HG02798 (cell line): Measurements from ENCODE around the gene TMEM117.
"Not testable (repeated sequence)": the region's sequence is repeated elsewhere in the genome, so short reads cannot be mapped to it uniquely, and the experiment has no call there.

Source experiments
- ATAC-seq: cut with Tn5 transposase; IDR thresholded peaks from one replicate; pipeline ENCODE4 v1.9.1; 2021; ENCODE audit warnings: mild to moderate bottlenecking; ENCODE audit not compliant: unreplicated experiment, poor library complexity

Gene TMEM117

DNA sequence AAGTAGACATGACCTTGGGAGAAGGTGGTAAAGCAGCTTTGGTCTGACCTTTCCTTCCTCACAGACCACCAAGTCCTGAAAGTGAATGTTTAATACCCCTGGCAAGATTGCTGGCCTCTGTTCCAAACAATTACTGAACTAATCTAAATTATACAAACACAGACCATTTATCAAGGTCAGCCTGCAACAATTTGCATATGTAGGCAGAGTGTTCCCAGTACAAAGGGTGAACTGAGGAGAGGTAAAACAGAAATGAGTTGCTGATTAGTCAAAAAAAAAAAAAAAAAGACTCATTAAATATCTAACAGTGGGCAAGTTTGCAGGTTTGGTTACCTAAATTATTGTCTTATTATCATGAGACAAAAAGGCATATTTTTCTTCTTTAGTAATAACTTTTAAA lies 506.5 kb downstream of the TMEM117 start:
- no peak for ATAC-seq

DNA sequence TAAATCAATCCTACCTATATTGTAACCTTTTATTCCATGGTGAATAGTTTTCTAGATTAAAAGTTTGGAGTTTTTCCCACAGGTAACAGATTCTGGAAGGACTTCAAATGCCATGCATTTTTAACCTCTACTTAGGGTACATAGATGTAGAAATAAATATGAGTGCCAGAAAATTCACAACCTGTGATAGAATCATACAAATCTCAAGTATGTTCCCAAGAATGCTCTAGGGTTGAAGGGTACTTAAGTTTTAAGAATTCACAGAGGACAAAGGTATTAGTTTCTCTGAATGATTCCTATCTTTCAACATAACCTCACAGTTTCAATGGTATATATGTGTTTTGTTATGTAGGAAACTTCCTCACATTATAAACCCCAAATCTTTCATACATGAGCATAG lies 511.3 kb downstream of the TMEM117 start:
- no peak for ATAC-seq

DNA sequence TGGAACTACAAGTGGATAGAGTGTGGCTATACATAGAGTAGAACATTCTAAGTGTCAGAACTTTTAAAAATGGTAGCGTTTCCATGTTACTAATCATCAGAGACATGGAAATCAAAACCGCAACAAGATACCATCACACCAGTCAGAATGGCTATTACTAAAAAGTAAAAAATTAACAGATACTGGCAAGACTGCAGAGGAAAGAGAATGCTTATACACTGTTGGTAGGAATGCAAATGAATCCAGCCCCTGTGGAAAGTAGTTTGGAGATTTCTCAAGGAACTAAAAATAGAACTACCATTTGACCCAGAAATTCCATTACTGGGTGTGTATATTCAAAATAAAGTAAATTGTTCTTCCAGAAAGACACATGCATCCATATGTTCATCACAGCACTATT lies 521.6 kb downstream of the TMEM117 start:
- no peak for ATAC-seq

GRCh38 chr12:44358636-44359035 lies 522.8 kb downstream of the TMEM117 start:
- no peak for ATAC-seq

- ATAC-seq, result no peak
Observed at GRCh38 chr12:44362947-44363346, 527.1 kb downstream of the TMEM117 start.

DNA sequence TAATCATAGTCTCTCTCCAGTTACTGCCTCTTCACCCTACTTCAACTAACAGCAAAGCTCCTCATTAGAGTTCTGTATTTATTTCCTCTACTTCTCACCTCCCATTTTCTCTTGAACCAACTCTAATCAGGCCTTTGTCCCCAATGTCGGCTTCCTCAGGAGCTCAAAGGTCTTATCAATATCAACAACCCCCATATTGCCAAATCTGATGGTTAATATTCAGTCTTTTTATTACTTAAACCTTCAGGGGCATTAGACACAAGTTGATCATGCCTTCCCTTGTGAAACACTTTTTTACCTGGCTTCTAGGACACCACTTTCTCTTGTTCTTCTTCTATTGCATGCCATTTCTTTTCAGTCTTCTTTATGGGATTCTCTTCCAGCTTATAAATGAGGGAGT lies 531.3 kb downstream of the TMEM117 start:
- ATAC-seq, result no peak

DNA sequence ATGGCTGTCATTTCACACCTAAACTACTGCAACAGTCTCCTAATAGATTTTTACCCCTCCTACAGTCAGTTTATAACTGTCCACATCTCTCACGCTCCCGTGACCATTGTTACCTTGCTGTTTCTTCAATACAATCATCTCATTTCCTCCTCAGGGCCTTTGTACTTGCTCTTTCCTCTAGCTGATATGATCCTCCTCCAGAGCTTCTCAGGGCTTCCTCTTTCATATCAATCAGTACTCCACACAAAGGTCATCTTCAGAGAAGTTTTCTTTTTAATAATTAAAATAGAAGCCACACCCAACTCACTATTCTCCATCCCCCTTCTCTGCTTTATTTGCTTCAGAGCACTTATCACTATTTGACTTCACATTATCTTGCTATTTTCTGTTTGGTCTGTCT lies 532.0 kb downstream of the TMEM117 start:
- no peak for ATAC-seq

DNA sequence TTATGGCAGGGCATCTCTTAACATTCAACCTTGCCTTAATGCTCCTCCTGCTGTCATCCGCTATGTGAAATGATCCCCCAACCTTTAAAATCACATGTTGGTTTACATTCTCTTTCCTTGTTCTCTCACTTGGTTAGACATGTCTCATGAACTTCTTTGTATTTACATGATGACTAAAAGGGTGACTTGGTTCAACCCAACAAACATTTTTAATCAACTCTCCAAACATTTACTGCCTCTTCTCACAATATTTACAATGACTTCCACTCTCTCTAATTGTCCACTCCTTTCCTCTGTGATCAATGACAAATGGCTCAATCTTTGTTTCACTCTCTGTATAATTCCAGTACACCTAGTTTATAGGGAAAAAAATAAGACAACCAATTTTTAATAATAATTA lies 534.1 kb downstream of the TMEM117 start:
- no peak for ATAC-seq

DNA sequence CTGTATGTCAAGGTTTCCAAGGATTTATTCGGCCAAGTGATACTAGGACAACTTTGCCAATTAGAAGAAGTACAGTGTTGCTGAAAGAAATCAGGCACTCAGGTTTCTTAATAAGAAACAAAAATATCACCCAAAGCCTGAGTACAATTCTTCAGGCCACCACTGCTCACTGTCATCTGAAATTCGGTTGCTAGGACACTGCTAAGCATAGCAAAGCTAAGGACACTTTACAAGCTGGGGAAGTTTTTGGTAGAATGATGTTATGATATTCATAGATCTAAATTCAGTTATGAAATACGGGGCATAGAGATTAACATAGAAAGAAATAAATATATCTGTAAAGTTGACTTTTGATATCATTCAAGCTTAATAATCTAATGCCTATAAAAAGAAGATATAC lies 535.1 kb downstream of the TMEM117 start:
- ATAC-seq, result no peak

GRCh38 chr12:44372259-44372658 lies 536.4 kb downstream of the TMEM117 start:
- no peak for ATAC-seq

- ATAC-seq, result no peak
Observed at GRCh38 chr12:44375694-44376093, 539.8 kb downstream of the TMEM117 start.

GRCh38 chr12:44377443-44378187 lies 541.7 kb downstream of the TMEM117 start:
- ATAC-seq, result no peak

- ATAC-seq, result not testable (repeated sequence)
Observed at GRCh38 chr12:44379113-44379512, 543.2 kb downstream of the TMEM117 start.

- ATAC-seq, result no peak
Observed at GRCh38 chr12:44379831-44380230, 544.0 kb downstream of the TMEM117 start.

GRCh38 chr12:44380861-44381260 lies 545.0 kb downstream of the TMEM117 start:
- no peak for ATAC-seq

DNA sequence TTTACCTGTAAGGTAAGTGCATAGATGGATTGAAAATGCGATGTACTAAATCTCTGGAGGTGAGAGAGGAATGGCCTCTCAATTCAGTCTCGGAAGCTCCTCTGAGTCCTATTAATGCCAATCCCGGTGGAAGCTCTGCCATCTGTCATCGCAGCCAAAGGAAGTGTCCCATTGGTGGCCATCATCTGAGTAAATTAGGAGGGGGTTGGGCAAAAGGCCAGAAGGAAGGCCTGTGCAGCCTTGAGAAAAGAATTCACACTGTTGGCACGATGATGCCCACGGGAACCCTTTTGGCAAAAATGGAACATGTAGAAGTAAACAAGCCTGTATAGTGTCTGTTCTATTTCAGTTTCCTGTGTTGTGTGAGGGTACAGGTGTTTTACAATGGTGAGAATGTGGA lies 545.5 kb downstream of the TMEM117 start:
- no peak for ATAC-seq

GRCh38 chr12:44384136-44384535 lies 548.3 kb downstream of the TMEM117 start:
- no peak for ATAC-seq

GRCh38 chr12:44385964-44386363 lies 550.1 kb downstream of the TMEM117 start:
- no peak for ATAC-seq

DNA sequence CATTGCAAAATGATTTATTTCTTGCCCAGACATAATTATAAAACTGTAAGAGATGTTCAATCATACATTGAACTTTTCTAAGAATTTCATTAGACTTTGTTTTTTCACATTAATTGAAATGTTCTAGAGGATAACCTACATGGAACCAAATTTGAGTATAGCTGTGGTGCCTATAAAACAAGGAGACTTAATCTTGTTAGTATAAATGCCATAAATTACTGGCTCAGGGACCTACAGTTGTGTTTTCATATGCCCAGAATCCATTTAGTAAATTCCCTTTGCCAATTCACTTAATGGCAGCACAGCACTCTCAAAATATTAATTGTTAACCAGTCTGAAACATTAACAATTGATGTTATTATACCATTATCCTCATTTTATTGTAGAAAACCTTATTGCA lies 551.7 kb downstream of the TMEM117 start:
- ATAC-seq, result no peak

- no peak for ATAC-seq
Observed at GRCh38 chr12:44389038-44389437, 553.2 kb downstream of the TMEM117 start.

GRCh38 chr12:44389896-44390295 lies 554.0 kb downstream of the TMEM117 start:
- ATAC-seq, result no peak

- ATAC-seq, result no peak
Observed at GRCh38 chr12:44397631-44398030, 561.8 kb downstream of the TMEM117 start.

- no peak for ATAC-seq
Observed at GRCh38 chr12:44403185-44403584, 567.3 kb downstream of the TMEM117 start.
